ENCODE measurements around the gene FLVCR2.
A peak's percentile ranks its signal among the peaks of the same experiment; 100 is the strongest.

FLVCR2 gene

GRCh38 chr14:75645056-75645455 is 66.6 kb downstream of the FLVCR2 start:
- ATAC-seq (ENCODE audit: low read depth) (no peak), DNase-seq (ENCODE audit: low spot score in 2 of 2) (no peak)
- Mint-ChIP-seq H3K4me1 (no peaks in the 10 kb centered on the region), H3K27ac (no peak overlapping the region), H3K4me3 (no peak overlapping the region), H3K36me3 (peaks cover 24% of the 10 kb centered on the region), H3K9me3 (no peaks in the 10 kb centered on the region), H3K27me3 (no peaks in the 10 kb centered on the region)

DNA sequence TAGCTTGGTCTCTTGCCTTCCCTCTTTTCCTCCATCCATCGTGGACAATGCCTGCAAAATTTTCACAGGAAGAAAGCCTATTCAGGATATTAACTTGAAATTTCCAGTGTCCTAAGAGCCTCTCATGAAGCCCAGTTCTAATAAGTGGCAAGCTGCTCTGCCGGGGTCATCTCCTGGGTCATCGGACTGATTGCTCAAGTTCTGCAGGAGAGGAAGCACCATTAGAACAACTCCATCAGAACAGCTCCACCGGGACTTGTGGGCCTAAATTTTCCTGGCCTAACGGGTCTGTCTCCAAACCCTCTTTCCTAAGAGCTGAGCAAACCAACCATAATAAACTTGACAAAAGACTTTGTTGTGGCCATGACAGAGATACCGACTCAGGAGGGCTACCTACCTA is 68.3 kb downstream of the FLVCR2 start:
- Mint-ChIP-seq H3K4me3 (no peak overlapping the region), H3K27ac (no peak overlapping the region), H3K9me3 (no peaks in the 10 kb centered on the region), H3K36me3 (peaks cover 35% of the 10 kb centered on the region), H3K4me1 (no peaks in the 10 kb centered on the region), H3K27me3 (no peaks in the 10 kb centered on the region)
- ATAC-seq (ENCODE audit: low read depth) (no peak), DNase-seq (ENCODE audit: low spot score in 2 of 2) (no peak)

- Mint-ChIP-seq H3K4me1 (no peaks in the 10 kb centered on the region), H3K4me3 (no peak overlapping the region), H3K9me3 (no peaks in the 10 kb centered on the region), H3K27ac (peak overlapping the region; percentile 8), H3K36me3 (peaks cover 37% of the 10 kb centered on the region), H3K27me3 (no peaks in the 10 kb centered on the region)
- no peak for ATAC-seq (ENCODE audit: low read depth)
- DNase-seq (ENCODE audit: low spot score in 2 of 2): no peak
These were observed 69.2 kb downstream of the FLVCR2 start for GRCh38 chr14:75647640-75648039.

DNA sequence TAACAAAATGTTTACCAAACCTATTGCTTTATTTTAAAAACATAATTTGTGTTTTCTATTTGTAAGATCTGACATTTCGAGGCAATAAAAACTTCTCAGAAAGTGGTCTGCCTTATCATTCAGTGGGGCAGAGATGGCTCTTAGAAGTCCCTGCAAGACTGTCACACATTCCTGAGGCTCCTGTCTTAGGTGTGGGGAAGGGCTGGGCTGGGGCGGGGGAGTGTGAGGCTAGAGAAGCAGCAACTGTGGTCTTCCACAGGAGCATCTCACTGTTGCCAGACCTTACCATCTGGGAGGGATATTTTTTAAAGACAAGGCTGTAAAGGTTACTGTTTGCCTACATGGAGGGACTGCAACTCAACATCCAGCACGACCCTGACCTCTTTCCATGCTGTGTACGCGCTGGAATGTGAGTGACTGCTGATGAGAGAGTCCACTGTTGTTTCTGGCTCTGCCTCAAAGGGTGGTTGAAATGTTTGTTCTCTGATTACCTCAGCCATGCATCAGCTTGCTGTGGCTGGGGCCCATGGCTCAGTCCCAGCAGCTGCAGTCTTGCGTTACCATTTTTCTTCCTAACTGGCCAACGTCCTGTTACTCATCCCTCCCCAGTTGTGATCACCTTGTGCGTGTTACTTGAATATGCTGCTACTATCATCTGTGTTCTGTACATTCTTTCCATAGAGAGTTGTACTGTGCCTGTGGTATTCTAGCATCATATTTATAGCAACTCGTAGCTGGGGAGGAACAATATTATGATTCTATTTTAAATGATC is 69.8 kb downstream of the FLVCR2 start:
- Mint-ChIP-seq H3K27me3 (no peaks in the 10 kb centered on the region), H3K36me3 (peaks cover 41% of the 10 kb centered on the region), H3K4me3 (no peak overlapping the region)

GRCh38 chr14:75649337-75649736 is 70.9 kb downstream of the FLVCR2 start:
- Mint-ChIP-seq H3K36me3 (peaks cover 38% of the 10 kb centered on the region), H3K27me3 (no peaks in the 10 kb centered on the region), H3K4me1 (no peaks in the 10 kb centered on the region), H3K4me3 (no peak overlapping the region), H3K27ac (no peak overlapping the region), H3K9me3 (no peaks in the 10 kb centered on the region)
- DNase-seq (ENCODE audit: low spot score in 2 of 2): no peak
- no peak for ATAC-seq (ENCODE audit: low read depth)

More for the DNA sequence above, 69.8 kb downstream of the FLVCR2 start:
- Mint-ChIP-seq H3K27ac (no peak overlapping the region), H3K9me3 (no peaks in the 10 kb centered on the region), H3K4me1 (no peaks in the 10 kb centered on the region)
- DNase-seq (ENCODE audit: low spot score in 2 of 2): no peak
- ATAC-seq (ENCODE audit: low read depth): no peak

DNA sequence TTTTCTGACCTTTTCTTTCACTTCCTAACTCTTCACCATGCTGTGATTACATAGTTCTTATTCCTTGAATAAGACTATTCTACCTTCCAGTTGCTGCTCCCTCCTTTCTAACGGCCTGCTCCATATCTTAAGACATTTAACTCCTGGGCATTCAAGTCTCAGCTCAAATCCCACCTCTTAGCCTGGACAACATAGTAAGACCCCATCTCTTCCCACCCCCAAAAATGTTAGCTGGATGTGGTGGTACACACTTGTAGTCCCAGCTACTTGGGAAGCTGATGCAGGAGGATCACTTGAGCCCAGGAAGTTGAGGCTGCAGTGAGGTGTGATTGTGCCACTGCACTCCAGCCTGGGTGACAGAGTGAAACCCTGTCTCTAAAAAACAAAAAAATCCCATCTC is 71.4 kb downstream of the FLVCR2 start:
- no peak for ATAC-seq (ENCODE audit: low read depth)
- H3K4me3 Mint-ChIP-seq: no peak overlapping the region
- peaks cover 39% of the 10 kb centered on the region for H3K36me3 Mint-ChIP-seq

DNA sequence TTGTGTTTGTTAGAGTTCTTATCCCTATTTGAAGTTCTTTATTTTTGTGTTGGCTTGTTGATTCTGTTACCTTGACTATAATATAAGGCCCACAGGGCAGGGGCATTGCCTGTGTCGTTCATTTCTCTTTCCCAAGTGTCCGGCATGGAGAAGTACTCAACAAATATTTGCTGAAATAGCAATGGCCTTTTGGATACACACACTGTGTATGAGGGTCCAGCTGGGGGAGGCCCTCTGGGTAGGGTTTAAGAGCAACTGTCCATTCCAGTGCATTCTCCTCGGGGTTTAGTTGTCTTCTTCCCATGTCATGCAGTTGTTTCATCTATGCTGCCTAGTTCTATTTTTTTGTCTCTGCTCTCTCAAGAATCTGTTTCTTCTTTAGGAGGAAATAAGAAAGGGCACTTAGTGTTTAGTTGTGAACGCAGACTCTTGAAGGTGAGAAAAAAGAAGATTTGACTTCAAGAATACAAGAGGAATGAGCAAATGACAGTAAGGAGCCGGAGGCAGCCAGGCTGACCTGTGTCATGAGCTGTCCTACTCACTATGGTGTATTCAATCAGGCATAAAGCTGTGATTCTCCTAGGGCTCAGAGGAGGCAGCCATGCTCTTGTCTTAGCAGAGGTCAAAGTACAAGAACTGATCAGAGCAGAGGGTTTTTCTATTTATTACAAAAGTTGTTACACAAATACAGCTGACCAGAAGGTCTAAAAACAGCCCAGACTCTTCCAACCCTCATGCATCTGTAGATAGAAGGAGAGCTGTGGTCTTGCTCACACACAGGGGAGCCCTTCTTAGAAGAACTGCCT is 72.0 kb downstream of the FLVCR2 start:
- DNase-seq (ENCODE audit: low spot score in 2 of 2): no peak
- H3K27ac Mint-ChIP-seq: no peak overlapping the region
- no peaks in the 10 kb centered on the region for H3K4me1 Mint-ChIP-seq
- H3K9me3 Mint-ChIP-seq: no peaks in the 10 kb centered on the region
- no peaks in the 10 kb centered on the region for H3K27me3 Mint-ChIP-seq
- no peak overlapping the region for H3K4me3 Mint-ChIP-seq
- ATAC-seq (ENCODE audit: low read depth): no peak
- peaks cover 41% of the 10 kb centered on the region for H3K36me3 Mint-ChIP-seq

More for the DNA sequence above, 71.4 kb downstream of the FLVCR2 start:
- H3K9me3 Mint-ChIP-seq: no peaks in the 10 kb centered on the region
- H3K27me3 Mint-ChIP-seq: no peaks in the 10 kb centered on the region
- no peaks in the 10 kb centered on the region for H3K4me1 Mint-ChIP-seq
- DNase-seq (ENCODE audit: low spot score in 2 of 2): no peak
- H3K27ac Mint-ChIP-seq: no peak overlapping the region

DNA sequence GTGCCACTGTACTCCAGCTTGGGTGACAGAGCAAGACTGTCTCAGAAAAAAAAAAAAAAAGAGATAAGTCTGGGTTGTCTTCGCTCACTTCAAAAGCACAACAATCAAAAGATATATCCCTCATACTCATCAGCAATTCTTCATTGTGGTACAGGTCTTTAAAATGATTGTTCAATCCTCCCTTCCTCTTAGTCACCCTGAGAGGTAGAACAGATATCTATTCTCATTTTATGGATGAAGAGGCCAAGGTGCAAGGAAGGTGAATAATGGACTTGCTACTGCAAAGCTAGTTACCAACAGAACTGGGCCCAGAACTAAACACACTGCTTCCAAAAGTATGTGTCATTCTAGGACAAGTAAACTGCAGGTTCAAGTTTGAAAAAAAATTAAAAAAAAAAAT is 75.1 kb downstream of the FLVCR2 start:
- H3K27ac Mint-ChIP-seq: no peak overlapping the region
- peaks cover under 1% of the 10 kb centered on the region for H3K4me1 Mint-ChIP-seq
- peaks cover 37% of the 10 kb centered on the region for H3K36me3 Mint-ChIP-seq
- H3K27me3 Mint-ChIP-seq: no peaks in the 10 kb centered on the region
- no peak for ATAC-seq (ENCODE audit: low read depth)
- no peak for DNase-seq (ENCODE audit: low spot score in 2 of 2)
- H3K4me3 Mint-ChIP-seq: no peak overlapping the region
- H3K9me3 Mint-ChIP-seq: no peaks in the 10 kb centered on the region

DNA sequence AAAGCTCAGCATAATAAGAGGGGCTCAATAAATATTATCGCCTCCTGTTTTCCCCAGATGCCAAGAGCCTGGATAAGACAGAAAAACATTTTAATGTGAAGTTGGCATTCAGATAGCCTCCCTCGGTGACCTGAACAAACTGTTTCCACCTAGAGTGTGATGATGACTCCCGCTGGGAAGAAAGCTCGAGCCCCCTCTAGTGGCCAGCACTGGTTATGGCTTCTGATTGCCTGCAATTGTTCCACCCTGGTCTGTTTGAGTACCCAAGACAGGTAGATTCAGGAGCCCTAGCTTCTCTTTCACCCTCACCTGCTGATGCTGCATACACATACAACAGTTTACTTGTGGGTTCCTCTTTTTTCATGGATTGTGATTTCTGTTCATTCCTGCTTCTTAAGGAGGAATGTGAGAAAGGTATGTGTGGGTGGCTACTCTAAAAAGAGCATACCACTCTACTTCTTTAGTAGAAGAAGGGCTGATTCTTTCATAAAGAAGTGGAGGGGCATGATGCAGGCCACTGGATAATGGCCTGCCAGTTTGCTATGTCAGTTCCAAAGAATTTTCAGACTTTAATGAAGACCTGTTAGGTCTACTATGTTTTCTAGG is 75.8 kb downstream of the FLVCR2 start:
- DNase-seq (ENCODE audit: low spot score in 2 of 2): peak; percentile 81 to 83
- H3K27me3 Mint-ChIP-seq: no peaks in the 10 kb centered on the region
- no peak overlapping the region for H3K4me3 Mint-ChIP-seq
- ATAC-seq (ENCODE audit: low read depth): peak; percentile 91
- no peak overlapping the region for H3K27ac Mint-ChIP-seq
- no peaks in the 10 kb centered on the region for H3K9me3 Mint-ChIP-seq
- H3K4me1 Mint-ChIP-seq: peaks cover 3% of the 10 kb centered on the region
- peaks cover 33% of the 10 kb centered on the region for H3K36me3 Mint-ChIP-seq

- no peak for ATAC-seq (ENCODE audit: low read depth)
- peaks cover 24% of the 10 kb centered on the region for H3K36me3 Mint-ChIP-seq
- H3K27ac Mint-ChIP-seq: no peak overlapping the region
- DNase-seq (ENCODE audit: low spot score in 2 of 2): no peak
- no peaks in the 10 kb centered on the region for H3K27me3 Mint-ChIP-seq
- peaks cover 9% of the 10 kb centered on the region for H3K4me1 Mint-ChIP-seq
- H3K4me3 Mint-ChIP-seq: no peak overlapping the region
- H3K9me3 Mint-ChIP-seq: no peaks in the 10 kb centered on the region
These were observed 76.8 kb downstream of the FLVCR2 start for GRCh38 chr14:75655235-75655634.

- ATAC-seq (ENCODE audit: low read depth) (no peak), DNase-seq (ENCODE audit: low spot score in 2 of 2) (no peak)
- H3K36me3 Mint-ChIP-seq: peaks cover 10% of the 10 kb centered on the region
These were observed 78.9 kb downstream of the FLVCR2 start for GRCh38 chr14:75657331-75657730.

DNA sequence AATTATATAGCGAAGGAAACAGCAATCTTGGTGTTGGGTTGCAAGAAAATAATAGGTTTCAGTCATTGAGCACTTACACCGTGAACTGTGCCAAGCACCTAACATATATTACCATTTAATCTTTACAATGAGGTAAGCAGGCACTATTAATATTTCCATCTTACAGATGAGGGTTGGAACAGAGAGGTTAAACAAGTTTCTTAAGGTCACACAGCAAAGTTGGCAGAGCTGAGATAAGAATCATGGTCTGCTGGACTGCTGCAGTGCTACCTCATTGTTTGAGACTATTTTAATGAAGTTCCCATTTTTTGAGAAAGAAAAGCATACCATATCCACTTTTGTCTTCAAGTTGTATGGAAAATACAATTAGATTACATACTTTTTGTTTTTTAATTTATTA is 80.5 kb downstream of the FLVCR2 start:
- peaks cover 13% of the 10 kb centered on the region for H3K4me1 Mint-ChIP-seq
- H3K9me3 Mint-ChIP-seq: no peaks in the 10 kb centered on the region
- peaks cover 4% of the 10 kb centered on the region for H3K36me3 Mint-ChIP-seq
- no peaks in the 10 kb centered on the region for H3K27me3 Mint-ChIP-seq
- DNase-seq (ENCODE audit: low spot score in 2 of 2): no peak
- H3K4me3 Mint-ChIP-seq: no peak overlapping the region
- no peak for ATAC-seq (ENCODE audit: low read depth)
- peak overlapping the region; percentile 68 for H3K27ac Mint-ChIP-seq

More at GRCh38 chr14:75657331-75657730, 78.9 kb downstream of the FLVCR2 start:
- Mint-ChIP-seq H3K27ac (peak overlapping the region; percentile 58), H3K4me1 (peaks cover 13% of the 10 kb centered on the region), H3K9me3 (no peaks in the 10 kb centered on the region), H3K27me3 (no peaks in the 10 kb centered on the region), H3K4me3 (no peak overlapping the region)

DNA sequence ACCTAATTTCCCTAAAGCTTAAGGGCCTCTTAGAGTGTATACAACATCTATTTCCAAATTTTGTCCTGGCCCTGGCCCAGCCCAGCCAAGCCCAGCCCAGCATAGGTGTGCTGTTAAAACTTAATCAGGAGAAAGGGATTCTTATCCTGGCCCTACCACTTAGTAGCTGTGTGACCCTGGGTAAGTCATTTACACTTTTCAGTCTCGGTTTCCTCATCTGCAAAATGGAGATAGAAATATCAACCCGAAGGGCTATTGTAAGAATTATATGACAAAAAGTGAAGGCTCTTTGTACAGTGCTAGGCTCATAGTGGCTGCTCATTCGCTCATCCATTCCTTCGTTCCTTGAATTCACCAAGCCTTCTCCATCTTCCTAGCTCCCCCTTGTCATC is 81.8 kb downstream of the FLVCR2 start:
- Mint-ChIP-seq H3K27ac (peak overlapping the region; percentile 92), H3K9me3 (no peaks in the 10 kb centered on the region), H3K4me1 (peaks cover 13% of the 10 kb centered on the region), H3K36me3 (peaks cover 2% of the 10 kb centered on the region), H3K4me3 (peak overlapping the region; percentile 92), H3K27me3 (no peaks in the 10 kb centered on the region)
- no peak for DNase-seq (ENCODE audit: low spot score in 2 of 2)
- no peak for ATAC-seq (ENCODE audit: low read depth)

Measured in memory B cell (primary cell).